ENCODE data around the gene SRGAP3. TPM values are rescaled to one million over a fixed set of nuclear protein-coding genes. Genes with fewer than 3 reads are reported as not detected.
"Not testable (repeated sequence)": the region's sequence is repeated elsewhere in the genome, so short reads cannot be mapped to it uniquely, and the experiment has no call there.

Gene SRGAP3
- total RNA-seq, 4 donors from 2014 or later: 13.1 to 84.9 (median 27.4) TPM

DNA sequence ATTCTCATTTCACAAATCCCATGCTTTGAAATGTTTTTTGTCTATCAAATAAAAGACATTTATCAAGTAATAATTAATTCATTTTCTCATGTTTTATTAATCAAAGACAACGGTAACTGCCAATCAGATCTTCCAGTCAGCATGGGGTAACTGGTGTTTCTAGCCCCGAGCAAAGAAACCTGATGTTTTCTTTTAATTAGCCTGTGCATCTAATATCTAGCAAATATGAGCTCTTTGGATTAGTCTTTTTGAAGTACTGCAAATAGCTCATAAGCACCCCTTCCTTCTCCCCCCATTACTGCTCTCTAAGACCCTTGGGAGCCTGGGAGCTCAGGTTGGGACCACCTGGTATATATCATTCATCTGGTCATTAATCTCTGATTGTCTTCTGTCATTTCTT is 43.1 kb upstream of the SRGAP3 start:
- 62% methylated on average over 2 of the region's 2 CpGs for WGBS
- Histone ChIP-seq H3K27me3 (no peaks in the 10 kb centered on the region), H3K27ac (no peak overlapping the region), H3K4me1 (no peaks in the 10 kb centered on the region), H3K4me3 (no peak overlapping the region), H3K9me3 (no peaks in the 10 kb centered on the region), H3K36me3 (no peaks in the 10 kb centered on the region)
- TF ChIP-seq EP300 (IDR thresholded peaks at IDR 0.05): no peak
- TF ChIP-seq, protein P1, sequence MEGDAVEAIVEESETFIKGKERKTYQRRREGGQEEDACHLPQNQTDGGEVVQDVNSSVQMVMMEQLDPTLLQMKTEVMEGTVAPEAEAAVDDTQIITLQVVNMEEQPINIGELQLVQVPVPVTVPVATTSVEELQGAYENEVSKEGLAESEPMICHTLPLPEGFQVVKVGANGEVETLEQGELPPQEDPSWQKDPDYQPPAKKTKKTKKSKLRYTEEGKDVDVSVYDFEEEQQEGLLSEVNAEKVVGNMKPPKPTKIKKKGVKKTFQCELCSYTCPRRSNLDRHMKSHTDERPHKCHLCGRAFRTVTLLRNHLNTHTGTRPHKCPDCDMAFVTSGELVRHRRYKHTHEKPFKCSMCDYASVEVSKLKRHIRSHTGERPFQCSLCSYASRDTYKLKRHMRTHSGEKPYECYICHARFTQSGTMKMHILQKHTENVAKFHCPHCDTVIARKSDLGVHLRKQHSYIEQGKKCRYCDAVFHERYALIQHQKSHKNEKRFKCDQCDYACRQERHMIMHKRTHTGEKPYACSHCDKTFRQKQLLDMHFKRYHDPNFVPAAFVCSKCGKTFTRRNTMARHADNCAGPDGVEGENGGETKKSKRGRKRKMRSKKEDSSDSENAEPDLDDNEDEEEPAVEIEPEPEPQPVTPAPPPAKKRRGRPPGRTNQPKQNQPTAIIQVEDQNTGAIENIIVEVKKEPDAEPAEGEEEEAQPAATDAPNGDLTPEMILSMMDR (IDR thresholded peaks at IDR 0.05): no peak
- TF ChIP-seq POLR2A (IDR thresholded peaks at IDR 0.05): no peak
- no peak for TF ChIP-seq POLR2AphosphoS5 (IDR thresholded peaks at IDR 0.05)
- DNase-seq (ENCODE audit: low spot score in 2 of 2): no peak

DNA sequence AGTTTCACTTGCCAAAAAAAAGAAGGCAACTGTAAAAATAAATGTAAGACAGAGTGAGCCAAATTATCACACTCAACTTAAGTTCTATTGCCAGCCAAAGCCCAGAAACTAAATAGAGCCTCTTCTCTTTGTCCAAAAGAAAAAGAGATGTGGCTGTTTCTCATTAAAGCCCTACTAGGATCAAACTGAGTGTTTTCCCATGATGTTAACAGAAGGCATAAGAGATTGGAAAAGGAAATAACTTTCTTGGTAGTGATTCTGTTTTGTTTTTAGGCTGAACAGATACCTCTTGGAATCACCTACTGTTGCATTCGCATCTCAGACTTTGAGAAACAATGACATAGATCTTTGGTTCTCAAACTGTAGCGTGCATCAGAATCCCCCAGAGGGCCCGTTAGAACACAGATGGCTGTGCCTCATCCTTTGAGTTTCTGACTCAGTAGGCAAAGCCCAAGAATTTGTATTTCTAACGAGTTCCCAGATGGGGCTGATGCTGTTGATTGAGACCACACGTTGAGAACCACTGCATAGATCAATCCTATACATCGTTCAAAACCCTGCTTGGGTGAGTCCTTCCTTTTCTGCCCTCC is 42.5 kb upstream of the SRGAP3 start:
- Histone ChIP-seq H3K27ac (no peak overlapping the region), H3K4me3 (no peak overlapping the region), H3K27me3 (no peaks in the 10 kb centered on the region), H3K9me3 (no peaks in the 10 kb centered on the region), H3K36me3 (no peaks in the 10 kb centered on the region), H3K4me1 (no peaks in the 10 kb centered on the region)
- WGBS: 53% methylated on average over 6 of the region's 6 CpGs
- DNase-seq (ENCODE audit: low spot score in 2 of 2): no peak
- TF ChIP-seq POLR2A (IDR thresholded peaks at IDR 0.05) (no peak), EP300 (IDR thresholded peaks at IDR 0.05) (no peak), POLR2AphosphoS5 (IDR thresholded peaks at IDR 0.05) (no peak)
- TF ChIP-seq, protein P1 (IDR thresholded peaks at IDR 0.05): no peak

DNA sequence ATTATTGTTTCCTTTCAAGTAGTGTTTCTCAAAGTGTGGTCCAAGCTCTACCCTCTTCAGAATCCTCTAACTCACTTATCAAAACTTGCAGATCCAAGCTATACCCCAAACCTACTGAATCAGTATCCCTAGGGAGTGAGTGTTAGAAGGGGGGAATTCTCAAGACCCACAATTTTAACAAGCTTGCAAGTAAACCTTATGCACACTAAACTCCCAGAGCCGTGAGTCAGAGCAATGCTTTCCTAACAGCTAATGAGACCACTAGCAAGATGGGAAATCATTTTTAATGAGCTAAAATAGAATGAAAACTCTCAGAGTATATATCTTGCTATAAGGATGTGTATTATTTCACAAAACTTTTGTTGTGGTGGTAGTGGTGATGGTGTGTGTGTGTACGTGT is 41.1 kb upstream of the SRGAP3 start:
- H3K9me3 ChIP-seq: no peaks in the 10 kb centered on the region
- 85% methylated on average over 2 of the region's 2 CpGs for WGBS
- H3K27me3 ChIP-seq: no peaks in the 10 kb centered on the region
- no peak overlapping the region for H3K27ac ChIP-seq
- no peaks in the 10 kb centered on the region for H3K36me3 ChIP-seq
- no peaks in the 10 kb centered on the region for H3K4me1 ChIP-seq
- TF ChIP-seq, protein P1 (IDR thresholded peaks at IDR 0.05): no peak
- TF ChIP-seq POLR2A (IDR thresholded peaks at IDR 0.05) (no peak), POLR2AphosphoS5 (IDR thresholded peaks at IDR 0.05) (no peak), EP300 (IDR thresholded peaks at IDR 0.05) (no peak)
- no peak for DNase-seq (ENCODE audit: low spot score in 2 of 2)
- no peak overlapping the region for H3K4me3 ChIP-seq

GRCh38 chr3:9281533-9281932 is 32.1 kb upstream of the SRGAP3 start:
- DNase-seq (ENCODE audit: low spot score in 2 of 2); H3K4me3 ChIP-seq; H3K4me1 ChIP-seq; H3K36me3 ChIP-seq; H3K27ac ChIP-seq; H3K27me3 ChIP-seq; H3K9me3 ChIP-seq: not testable (repeated sequence)
- 95% methylated on average over 8 of the region's 8 CpGs for WGBS

- Histone ChIP-seq H3K9me3 (no peaks in the 10 kb centered on the region), H3K4me1 (no peaks in the 10 kb centered on the region), H3K27me3 (no peaks in the 10 kb centered on the region), H3K27ac (no peak overlapping the region), H3K36me3 (no peaks in the 10 kb centered on the region), H3K4me3 (no peak overlapping the region)
- TF ChIP-seq POLR2AphosphoS5 (IDR thresholded peaks at IDR 0.05) (no peak), EP300 (IDR thresholded peaks at IDR 0.05) (no peak), POLR2A (IDR thresholded peaks at IDR 0.05) (no peak)
- TF ChIP-seq, protein P1 (IDR thresholded peaks at IDR 0.05): no peak
- WGBS: 47% methylated on average over 11 of the region's 11 CpGs
- DNase-seq (ENCODE audit: low spot score in 2 of 2): no peak
These were observed 31.2 kb upstream of the SRGAP3 start for GRCh38 chr3:9280451-9281219.
